Vein endothelial cell (primary cell): ENCODE data around the gene USP43. TPM values are rescaled to one million over a fixed set of nuclear protein-coding genes. Genes with fewer than 3 reads are reported as not detected.

Experiments
- total RNA-seq: library from RNA; depleted of rRNA; stranded (reverse); fragments of >200 nt; gene quantifications from 2 replicates; pipeline ENCODE4 v1.2.3, GENCODE V29; 2012

The USP43 gene, protein sequence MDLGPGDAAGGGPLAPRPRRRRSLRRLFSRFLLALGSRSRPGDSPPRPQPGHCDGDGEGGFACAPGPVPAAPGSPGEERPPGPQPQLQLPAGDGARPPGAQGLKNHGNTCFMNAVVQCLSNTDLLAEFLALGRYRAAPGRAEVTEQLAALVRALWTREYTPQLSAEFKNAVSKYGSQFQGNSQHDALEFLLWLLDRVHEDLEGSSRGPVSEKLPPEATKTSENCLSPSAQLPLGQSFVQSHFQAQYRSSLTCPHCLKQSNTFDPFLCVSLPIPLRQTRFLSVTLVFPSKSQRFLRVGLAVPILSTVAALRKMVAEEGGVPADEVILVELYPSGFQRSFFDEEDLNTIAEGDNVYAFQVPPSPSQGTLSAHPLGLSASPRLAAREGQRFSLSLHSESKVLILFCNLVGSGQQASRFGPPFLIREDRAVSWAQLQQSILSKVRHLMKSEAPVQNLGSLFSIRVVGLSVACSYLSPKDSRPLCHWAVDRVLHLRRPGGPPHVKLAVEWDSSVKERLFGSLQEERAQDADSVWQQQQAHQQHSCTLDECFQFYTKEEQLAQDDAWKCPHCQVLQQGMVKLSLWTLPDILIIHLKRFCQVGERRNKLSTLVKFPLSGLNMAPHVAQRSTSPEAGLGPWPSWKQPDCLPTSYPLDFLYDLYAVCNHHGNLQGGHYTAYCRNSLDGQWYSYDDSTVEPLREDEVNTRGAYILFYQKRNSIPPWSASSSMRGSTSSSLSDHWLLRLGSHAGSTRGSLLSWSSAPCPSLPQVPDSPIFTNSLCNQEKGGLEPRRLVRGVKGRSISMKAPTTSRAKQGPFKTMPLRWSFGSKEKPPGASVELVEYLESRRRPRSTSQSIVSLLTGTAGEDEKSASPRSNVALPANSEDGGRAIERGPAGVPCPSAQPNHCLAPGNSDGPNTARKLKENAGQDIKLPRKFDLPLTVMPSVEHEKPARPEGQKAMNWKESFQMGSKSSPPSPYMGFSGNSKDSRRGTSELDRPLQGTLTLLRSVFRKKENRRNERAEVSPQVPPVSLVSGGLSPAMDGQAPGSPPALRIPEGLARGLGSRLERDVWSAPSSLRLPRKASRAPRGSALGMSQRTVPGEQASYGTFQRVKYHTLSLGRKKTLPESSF
- total RNA-seq: 0.10 and 0.98 TPM in 2 replicates

DNA sequence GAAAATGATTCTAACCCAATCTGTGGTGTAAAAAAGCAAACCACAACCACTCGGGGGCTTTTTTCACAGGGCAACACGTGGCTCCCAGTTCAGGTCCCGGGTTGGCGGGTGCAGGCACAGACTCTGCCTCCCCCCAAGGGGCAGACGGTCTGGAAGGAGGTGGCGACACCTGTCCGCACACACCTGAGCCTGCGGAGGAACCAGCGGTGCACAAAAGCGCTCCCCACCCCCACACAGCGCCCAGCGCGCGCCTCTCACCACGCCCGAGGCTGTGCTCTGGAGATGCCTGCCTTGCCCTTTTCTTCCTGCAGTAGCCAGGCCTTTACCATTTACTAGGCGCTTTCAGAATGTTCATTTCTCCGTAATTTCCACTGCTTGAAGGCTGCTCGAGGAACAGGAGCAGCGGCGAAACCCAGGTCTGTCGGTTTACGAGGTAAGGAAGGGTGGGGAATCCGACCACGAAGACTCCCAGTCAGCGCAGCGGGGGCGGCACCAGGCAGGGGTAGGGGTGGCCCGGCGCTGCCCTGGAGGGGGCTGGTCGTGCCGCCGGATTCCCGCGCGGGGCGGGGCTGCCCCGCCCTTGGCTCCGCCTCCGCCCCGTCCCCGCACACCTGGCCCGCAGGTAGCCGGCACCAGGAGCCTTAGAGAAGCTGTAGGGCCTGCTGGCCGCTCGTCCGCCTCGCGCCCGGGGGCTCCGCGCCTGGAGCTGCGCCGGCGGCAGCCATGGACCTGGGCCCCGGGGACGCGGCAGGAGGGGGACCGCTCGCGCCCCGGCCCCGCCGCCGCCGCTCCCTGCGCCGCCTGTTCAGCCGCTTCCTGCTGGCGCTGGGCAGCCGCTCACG is at the start of gene USP43:
Gene USP43 (plus strand): TSS at position 608 of the 842 bp plus-strand sequence. CDS start 116 bp downstream, at position 724.

Other genes starting within 250 kb of the USP43 start
- 55.9 and 64.7 TPM in 2 replicates for gene STX8, start 69.7 kb upstream of the USP43 start, total RNA-seq
- 0.48 TPM in 1 of 2 replicates, not detected in the other for gene CFAP52, start 68.9 kb upstream of the USP43 start, total RNA-seq
- gene DHRS7C, start 146.1 kb downstream of the USP43 start, total RNA-seq: not detected in 2 replicates
- gene GSG1L2, start 176.6 kb downstream of the USP43 start, total RNA-seq: not detected in 2 replicates
- gene GLP2R, start 180.4 kb downstream of the USP43 start, total RNA-seq: not detected in 2 replicates